WTC11 (cell line): ENCODE data around the gene TMEM223. TPM values are rescaled to one million over a fixed set of nuclear protein-coding genes. Genes with fewer than 3 reads are reported as not detected.

ENCODE experiments used
- ATAC-seq: fragments of 200-7000 bp; cut with Tn5 transposase; 2 replicates; pipeline ENCODE4 v1.10.0; 2021; ENCODE audit warnings: mild to moderate bottlenecking, moderate library complexity
- CTCF ChIA-PET: fragments of 300-600 bp; sonication (Branson Sonifier 250); formaldehyde crosslinking; loops from one replicate; lab custom pipeline; 2021; ENCODE audit warnings: antibody characterized with exemption; lab: Charles Lee
- POLR2A ChIA-PET: fragments of 350-600 bp; sonication (Branson Sonifier 250); formaldehyde crosslinking; loops from one replicate; lab custom pipeline; 2021; ENCODE audit warnings: antibody characterized with exemption; lab: Charles Lee
- DNase-seq: peaks from one replicate; pipeline ENCODE4 v3.0.0; 2021; ENCODE audit warnings: low spot score
- H3K27ac Mint-ChIP-seq: 2 replicates; pipeline ENCODE4 v1.8.0; 2021; ENCODE audit warnings: mixed read lengths
- H3K27me3 Mint-ChIP-seq: 2 replicates; pipeline ENCODE4 v1.8.0; 2021; ENCODE audit warnings: low read depth, mild to moderate bottlenecking, moderate library complexity, mixed read lengths
- H3K36me3 Mint-ChIP-seq: 2 replicates; pipeline ENCODE4 v1.8.0; 2021; ENCODE audit warnings: mixed read lengths
- H3K4me1 Mint-ChIP-seq: 2 replicates; pipeline ENCODE4 v1.8.0; 2022; ENCODE audit warnings: mixed read lengths
- H3K4me3 Mint-ChIP-seq: 2 replicates; pipeline ENCODE4 v1.8.0; 2021; ENCODE audit warnings: mild to moderate bottlenecking, moderate library complexity, mixed read lengths
- H3K9me3 Mint-ChIP-seq: 2 replicates; pipeline ENCODE4 v1.8.0; 2021; ENCODE audit warnings: mixed read lengths
- AR ChIP-seq: fragments of 250-450 bp; sonication (Bioruptor Pico); IDR thresholded peaks from 2 replicates; pipeline ENCODE4 v1.9.0; 2021; ENCODE audit warnings: mild to moderate bottlenecking
- ATF3 ChIP-seq: sonication (generic); formaldehyde crosslinking; conservative IDR thresholded peaks from 2 replicates; pipeline ENCODE4 v1.8.1; 2022; ENCODE audit warnings: mild to moderate bottlenecking, missing genetic modification reagents
- CBFB ChIP-seq: sonication (generic); formaldehyde crosslinking; IDR thresholded peaks from 2 replicates; pipeline ENCODE4 v1.8.1; 2022; ENCODE audit warnings: mild to moderate bottlenecking, low read depth, missing genetic modification reagents
- CTCF ChIP-seq: fragments of 200-600 bp; IDR thresholded peaks from 2 replicates; pipeline ENCODE4 v1.8.0; 2022; ENCODE audit warnings: antibody characterized with exemption
- FOXK1 ChIP-seq: sonication (generic); formaldehyde crosslinking; IDR thresholded peaks from 2 replicates; pipeline ENCODE4 v1.8.0; 2022; ENCODE audit warnings: mild to moderate bottlenecking, moderate library complexity, missing genetic modification reagents
- FOXP4 ChIP-seq: sonication (generic); formaldehyde crosslinking; IDR thresholded peaks from 2 replicates; pipeline ENCODE4 v1.8.0; 2022; ENCODE audit warnings: mild to moderate bottlenecking, missing genetic modification reagents
- MLX ChIP-seq: sonication (generic); formaldehyde crosslinking; IDR thresholded peaks from 2 replicates; pipeline ENCODE4 v1.8.1; 2023; ENCODE audit warnings: mild to moderate bottlenecking, missing genetic modification reagents, moderate library complexity
- MYBL2 ChIP-seq: sonication (generic); formaldehyde crosslinking; IDR thresholded peaks from 2 replicates; pipeline ENCODE4 v1.8.1; 2023; ENCODE audit warnings: mild to moderate bottlenecking, moderate library complexity, missing genetic modification reagents
- NR2C2 ChIP-seq: sonication (generic); formaldehyde crosslinking; IDR thresholded peaks from 2 replicates; pipeline ENCODE4 v1.8.0; 2022; ENCODE audit warnings: mild to moderate bottlenecking, missing genetic modification reagents
- PRDM15 ChIP-seq: sonication (generic); formaldehyde crosslinking; IDR thresholded peaks from 2 replicates; pipeline ENCODE4 v1.8.0; 2022; ENCODE audit warnings: missing genetic modification reagents
- RELA ChIP-seq: sonication (generic); formaldehyde crosslinking; IDR thresholded peaks from 2 replicates; pipeline ENCODE4 v1.8.1; 2022; ENCODE audit warnings: missing genetic modification reagents, mild to moderate bottlenecking, borderline replicate concordance
- SMAD3 ChIP-seq: sonication (generic); formaldehyde crosslinking; IDR thresholded peaks from 2 replicates; pipeline ENCODE4 v1.8.0; 2022; ENCODE audit warnings: missing genetic modification reagents, mild to moderate bottlenecking, borderline replicate concordance
- SMAD4 ChIP-seq: sonication (generic); formaldehyde crosslinking; IDR thresholded peaks from 2 replicates; pipeline ENCODE4 v1.8.0; 2022; ENCODE audit warnings: mild to moderate bottlenecking, missing genetic modification reagents
- ZBTB21 ChIP-seq: sonication (generic); formaldehyde crosslinking; IDR thresholded peaks from 2 replicates; pipeline ENCODE4 v1.8.1; 2023; ENCODE audit warnings: mild to moderate bottlenecking, missing genetic modification reagents, borderline replicate concordance
- ZMAT4 ChIP-seq: fragments of 250-450 bp; sonication (Bioruptor Pico); IDR thresholded peaks from 2 replicates; pipeline ENCODE4 v1.9.0; 2021; ENCODE audit warnings: mild to moderate bottlenecking
- ZNF396 ChIP-seq: fragments of 250-450 bp; sonication (Bioruptor Pico); IDR thresholded peaks from 2 replicates; pipeline ENCODE4 v1.8.0; 2021; ENCODE audit warnings: mild to moderate bottlenecking, moderate library complexity, borderline replicate concordance
- ZNF512 ChIP-seq: sonication (generic); formaldehyde crosslinking; IDR thresholded peaks from 2 replicates; pipeline ENCODE4 v1.8.1; 2022; ENCODE audit warnings: missing genetic modification reagents, borderline replicate concordance
- ZNF532 ChIP-seq: fragments of 250-450 bp; sonication (Bioruptor Pico); IDR thresholded peaks from 2 replicates; pipeline ENCODE4 v1.9.0; 2021; ENCODE audit warnings: mild to moderate bottlenecking, borderline replicate concordance
- ZNF671 ChIP-seq: fragments of 250-450 bp; sonication (Bioruptor Pico); IDR thresholded peaks from 2 replicates; pipeline ENCODE4 v1.8.0; 2021; ENCODE audit warnings: mild to moderate bottlenecking
- total RNA-seq: library from RNA; stranded (reverse); gene quantifications from 3 replicates; pipeline ENCODE4 v1.2.3, GENCODE V29; 2021

Gene TMEM223
- total RNA-seq, 1 experiment from 2014 or later, result 26.4 TPM

- Mint-ChIP-seq H3K4me1 (no peaks in the 10 kb centered on the region), H3K36me3 (peaks cover 18% of the 10 kb centered on the region), H3K27me3 (no peaks in the 10 kb centered on the region), H3K27ac (no peak overlapping the region; the same call in 1 of the 2 replicates)
- ATAC-seq, result no peak
- POLR2A ChIA-PET, result interaction anchor here (0.7 to 1.0 kb wide), 2 partner anchors 8 to 12 kb away, joined by 3 to 6 read pairs; partner anchors contain the start of gene NXF1
- CTCF ChIA-PET, result no interaction called here
- no peak for DNase-seq
- no peak for TF ChIP-seq RELA
- no peak for TF ChIP-seq ATF3
- no peak for TF ChIP-seq ZNF532 (CRISPR knock-in tag)
- TF ChIP-seq ZNF396 (CRISPR knock-in tag), result no peak
- TF ChIP-seq NR2C2 (CRISPR knock-in tag), result no peak
- no peak for TF ChIP-seq ZNF671 (CRISPR knock-in tag)
- no peak for TF ChIP-seq FOXK1 (CRISPR knock-in tag)
- TF ChIP-seq MYBL2 (CRISPR knock-in tag), result no peak
- no peak for TF ChIP-seq CTCF
- no peak for TF ChIP-seq SMAD3
- TF ChIP-seq ZNF512 (CRISPR knock-in tag), result no peak
- no peak for TF ChIP-seq AR (CRISPR knock-in tag)
- TF ChIP-seq PRDM15 (CRISPR knock-in tag), result no peak
- no peak for TF ChIP-seq ZMAT4
- TF ChIP-seq ZBTB21 (CRISPR knock-in tag), result no peak
- TF ChIP-seq SMAD4, result no peak
- TF ChIP-seq MLX (CRISPR knock-in tag), result no peak
- TF ChIP-seq CBFB (CRISPR knock-in tag), result no peak
- TF ChIP-seq FOXP4, result no peak
- TF ChIP-seq, all 79 proteins: peak for 0
- H3K4me3 Mint-ChIP-seq, result no peak overlapping the region
- H3K9me3 Mint-ChIP-seq, result no peaks in the 10 kb centered on the region
Observed at GRCh38 chr11:62817129-62817528, 25.3 kb upstream of the TMEM223 start.
